H9 (cell line): ENCODE measurements around the gene ARHGAP26. TPM values are rescaled to one million over a fixed set of nuclear protein-coding genes. Genes with fewer than 3 reads are reported as not detected.

ENCODE experiments used
- DNase-seq: peaks from one replicate; pipeline ENCODE4 v3.0.0-alpha.2; 2017
- H2AFZ ChIP-seq: one replicate; pipeline ENCODE4 v1.6.1; 2013; ENCODE audit warnings: mild to moderate bottlenecking, low read length, control low read depth, moderate library complexity
- H2AK5ac ChIP-seq: 2 replicates; pipeline ENCODE4 v1.6.1; 2013; ENCODE audit warnings: low read length, control low read depth, mixed read lengths; ENCODE audit not compliant: insufficient read length
- H2BK120ac ChIP-seq: one replicate; pipeline ENCODE4 v1.6.1; 2013; ENCODE audit warnings: low read depth, mild to moderate bottlenecking, low read length, control low read depth, inconsistent platforms; ENCODE audit not compliant: poor library complexity, severe bottlenecking
- H2BK12ac ChIP-seq: 2 replicates; pipeline ENCODE4 v1.6.1; 2013; ENCODE audit warnings: low read length, control low read depth, mixed read lengths, low read depth; ENCODE audit not compliant: insufficient read length
- H2BK15ac ChIP-seq: 2 replicates; pipeline ENCODE4 v1.6.1; 2013; ENCODE audit warnings: low read depth, low read length, control low read depth
- H2BK20ac ChIP-seq: one replicate; pipeline ENCODE4 v1.6.1; 2013; ENCODE audit warnings: low read depth, mild to moderate bottlenecking, low read length, control low read depth, inconsistent platforms; ENCODE audit not compliant: poor library complexity, severe bottlenecking
- H2BK5ac ChIP-seq: 2 replicates; pipeline ENCODE4 v1.6.1; 2013; ENCODE audit warnings: low read length, control low read depth, mixed read lengths; ENCODE audit not compliant: insufficient read length
- H3K14ac ChIP-seq: 2 replicates; pipeline ENCODE4 v1.6.1; 2013; ENCODE audit warnings: low read length, control low read depth; ENCODE audit not compliant: insufficient read depth
- H3K18ac ChIP-seq: 2 replicates; pipeline ENCODE4 v1.6.1; 2013; ENCODE audit warnings: low read depth, mild to moderate bottlenecking, mixed read lengths, low read length, control low read depth; ENCODE audit not compliant: insufficient read length
- H3K23ac ChIP-seq: 2 replicates; pipeline ENCODE4 v1.6.1; 2013; ENCODE audit warnings: low read length, control low read depth, mixed read lengths, low read depth; ENCODE audit not compliant: insufficient read length
- H3K23me2 ChIP-seq: 2 replicates; pipeline ENCODE4 v1.6.1; 2013; ENCODE audit warnings: low read depth, mild to moderate bottlenecking, mixed read lengths, low read length, control low read depth; ENCODE audit not compliant: insufficient read length, poor library complexity, severe bottlenecking
- H3K27ac ChIP-seq: 2 replicates; pipeline ENCODE4 v1.5.1; 2013; ENCODE audit warnings: low read length, control low read depth, mixed read lengths, low read depth; ENCODE audit not compliant: insufficient read length
- H3K27me3 ChIP-seq: 2 replicates; pipeline ENCODE4 v1.6.1; 2013; ENCODE audit warnings: low read length, control low read depth, inconsistent platforms; ENCODE audit not compliant: insufficient read depth
- H3K4ac ChIP-seq: 2 replicates; pipeline ENCODE4 v1.6.1; 2013; ENCODE audit warnings: low read depth, mild to moderate bottlenecking, control low read depth, inconsistent platforms, low read length, moderate library complexity
- H3K4me1 ChIP-seq: 2 replicates; pipeline ENCODE4 v1.6.1; 2013; ENCODE audit warnings: low read length, control low read depth, inconsistent platforms; ENCODE audit not compliant: insufficient read depth
- H3K4me2 ChIP-seq: 2 replicates; pipeline ENCODE4 v1.6.1; 2013; ENCODE audit warnings: low read length, control low read depth, mixed read lengths; ENCODE audit not compliant: insufficient read length, insufficient read depth
- H3K56ac ChIP-seq: 2 replicates; pipeline ENCODE4 v1.6.1; 2013; ENCODE audit warnings: low read depth, mild to moderate bottlenecking, mixed read lengths, low read length, control low read depth; ENCODE audit not compliant: insufficient read length
- H3K79me1 ChIP-seq: 2 replicates; pipeline ENCODE4 v1.6.1; 2013; ENCODE audit warnings: low read depth, mild to moderate bottlenecking, moderate library complexity, low read length, control low read depth, inconsistent platforms; ENCODE audit not compliant: insufficient read depth, poor library complexity, severe bottlenecking
- H3K79me2 ChIP-seq: 2 replicates; pipeline ENCODE4 v1.6.1; 2013; ENCODE audit warnings: low read length, control low read depth, inconsistent platforms; ENCODE audit not compliant: insufficient read depth
- H3K9ac ChIP-seq: 2 replicates; pipeline ENCODE4 v1.6.1; 2013; ENCODE audit warnings: low read length, control low read depth, mixed read lengths; ENCODE audit not compliant: insufficient read length; ENCODE audit errors: extremely low read depth
- H3K9me3 ChIP-seq: one replicate; pipeline ENCODE4 v1.6.1; 2013; ENCODE audit warnings: low read depth, low read length, inconsistent platforms; ENCODE audit not compliant: control insufficient read depth
- H3T11ph ChIP-seq: one replicate; pipeline ENCODE4 v1.6.1; 2013; ENCODE audit warnings: mild to moderate bottlenecking, low read length, control low read depth, inconsistent platforms
- H4K20me1 ChIP-seq: one replicate; pipeline ENCODE4 v1.6.1; 2013; ENCODE audit not compliant: control insufficient read depth, insufficient read length, insufficient read depth
- H4K5ac ChIP-seq: 2 replicates; pipeline ENCODE4 v1.6.1; 2013; ENCODE audit warnings: low read depth, mild to moderate bottlenecking, mixed read lengths, low read length, control low read depth; ENCODE audit not compliant: insufficient read length
- H4K8ac ChIP-seq: replicated peaks from 2 replicates; pipeline ENCODE4 v1.6.1; 2013; ENCODE audit warnings: low read length, control low read depth, mixed read lengths, low read depth; ENCODE audit not compliant: insufficient read length
- H4K91ac ChIP-seq: 2 replicates; pipeline ENCODE4 v1.6.1; 2013; ENCODE audit warnings: low read depth, mild to moderate bottlenecking, moderate library complexity, mixed read lengths, low read length, control low read depth; ENCODE audit not compliant: insufficient read length
- H3K27ac Mint-ChIP-seq, 3 experiments: 2 replicates in 2 of 3; 3 replicates in 1 of 3; pipeline ENCODE4 v1.8.0; 2020 to 2021; ENCODE audit warnings: mixed read lengths in 3 of 3, mild to moderate bottlenecking in 1 of 3, moderate library complexity in 1 of 3
- H3K27me3 Mint-ChIP-seq: 2 replicates; pipeline ENCODE4 v1.8.0; 2021; ENCODE audit warnings: low read depth, mild to moderate bottlenecking, moderate library complexity, mixed read lengths
- H3K36me3 Mint-ChIP-seq, 3 experiments: 2 replicates in 2 of 3; 3 replicates in 1 of 3; pipeline ENCODE4 v1.8.0; 2020 to 2021; ENCODE audit warnings: low read depth in 3 of 3, mixed read lengths in 3 of 3; ENCODE audit not compliant: insufficient read depth in 1 of 3
- H3K4me1 Mint-ChIP-seq, 2 experiments: 2 replicates each; pipeline ENCODE4 v1.8.0; 2020; ENCODE audit warnings: mixed read lengths in 2 of 2
- H3K4me3 Mint-ChIP-seq, 2 experiments: 2 replicates in 1 of 2; 3 replicates in 1 of 2; pipeline ENCODE4 v1.8.0; 2020 to 2021; ENCODE audit warnings: mild to moderate bottlenecking in 2 of 2, mixed read lengths in 2 of 2, moderate library complexity in 1 of 2
- H3K9me3 Mint-ChIP-seq, 2 experiments: 2 replicates in 1 of 2; 3 replicates in 1 of 2; pipeline ENCODE4 v1.8.0; 2020; ENCODE audit warnings: mild to moderate bottlenecking in 2 of 2, mixed read lengths in 2 of 2, moderate library complexity in 1 of 2
- CTCF ChIP-seq: fragments of 200-600 bp; sonication (generic); conservative IDR thresholded peaks from 3 replicates; pipeline ENCODE4 v1.8.0; 2021; ENCODE audit warnings: antibody characterized with exemption, mild to moderate bottlenecking
- total RNA-seq: library from RNA; stranded (reverse); gene quantifications from 2 replicates; pipeline ENCODE4 v1.2.1, GENCODE V29; 2021

ARHGAP26 gene
- total RNA-seq, 1 experiment from 2014 or later, result 13.8 TPM

- Histone ChIP-seq H2BK20ac (no peak overlapping the region), H3K27ac (no peak overlapping the region), H3K4me2 (no peak overlapping the region)
Observed at GRCh38 chr5:142911775-142912174, 141.6 kb downstream of the ARHGAP26 start.

More at GRCh38 chr5:142911775-142912174, 141.6 kb downstream of the ARHGAP26 start:
- Histone ChIP-seq H3K23me2 (no peaks in the 10 kb centered on the region), H3K23ac (no peak overlapping the region), H3K9ac (no peak overlapping the region), H3K14ac (no peak overlapping the region), H3K56ac (no peak overlapping the region), H2BK12ac (no peak overlapping the region), H2BK5ac (no peak overlapping the region), H3K27me3 (no peaks in the 10 kb centered on the region), H4K20me1 (no peaks in the 10 kb centered on the region), H2AK5ac (no peak overlapping the region), H3T11ph (no peak overlapping the region), H2AFZ (no peak overlapping the region), H3K79me1 (no peaks in the 10 kb centered on the region), H3K9me3 (no peaks in the 10 kb centered on the region), H3K18ac (no peak overlapping the region), H3K79me2 (no peaks in the 10 kb centered on the region), H4K5ac (no peak overlapping the region), H3K4ac (no peak overlapping the region), H3K4me1 (peaks cover 2% of the 10 kb centered on the region; the same call in 1 of the 2 replicates), H2BK120ac (no peak overlapping the region), H4K8ac (no peak overlapping the region), H2BK15ac (no peak overlapping the region), H4K91ac (no peak overlapping the region)
- Mint-ChIP-seq H3K9me3 (no peaks in the 10 kb centered on the region), H3K27ac (no peak overlapping the region), H3K36me3 (peaks cover 25 to 44% (median 31%) of the 10 kb centered on the region in 3 experiments), H3K4me1 (peaks cover 20 to 24% of the 10 kb centered on the region in 2 experiments), H3K4me3 (no peak overlapping the region), H3K27me3 (no peaks in the 10 kb centered on the region)
- TF ChIP-seq CTCF, result no peak
- DNase-seq, result no peak
